Vagina (tissue), 2 donors: Measurements from ENCODE around the gene SETD1A.

Experiments
- POLR2A ChIP-seq, 2 donors: fragments of 450-650 bp; IDR thresholded peaks; one replicate each; pipeline ENCODE4 v1.6.1; 2017; ENCODE audit warnings: antibody characterized with exemption in 2 of 2, mild to moderate bottlenecking in 2 of 2, moderate library complexity in 2 of 2
- TF ChIP-seq, protein P1 (sequence below), 3 experiments: fragments of 450-650 bp in 2 of 3; fragments of 200-600 bp in 1 of 3; sonication (generic) in 1 of 3; IDR thresholded peaks; one replicate each; pipeline ENCODE4 v1.5.1; 2017 to 2019; ENCODE audit warnings: antibody characterized with exemption in 3 of 3, mild to moderate bottlenecking in 2 of 3, moderate library complexity in 2 of 3

DNA sequence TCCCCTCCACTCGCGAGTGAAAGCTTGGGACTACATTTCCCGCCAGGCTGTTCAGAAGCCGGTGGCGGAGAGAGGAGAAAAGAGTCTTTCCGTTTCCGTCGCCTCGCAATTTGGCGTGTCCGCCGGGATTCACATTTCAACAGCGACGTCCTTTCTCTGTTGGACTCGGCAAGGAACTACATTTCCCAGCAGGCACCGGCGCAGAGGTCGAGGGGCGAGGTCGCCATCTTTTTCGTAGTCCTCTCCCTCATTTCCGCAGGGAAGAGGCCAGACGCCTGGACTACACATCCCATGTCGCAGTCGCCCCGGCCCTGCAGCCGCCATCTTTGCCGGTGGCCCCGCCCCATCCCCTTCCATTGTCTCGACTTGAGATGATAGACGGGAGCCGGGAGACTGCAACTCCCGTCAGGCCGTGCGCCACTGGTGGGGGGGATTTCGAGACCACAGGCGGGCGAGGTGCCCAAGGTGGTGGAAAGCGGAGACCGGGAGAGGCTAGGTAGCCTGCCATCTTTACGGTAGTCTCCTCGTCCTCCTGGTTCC is 35.1 kb upstream of the SETD1A start:
- TF ChIP-seq, protein P1, sequence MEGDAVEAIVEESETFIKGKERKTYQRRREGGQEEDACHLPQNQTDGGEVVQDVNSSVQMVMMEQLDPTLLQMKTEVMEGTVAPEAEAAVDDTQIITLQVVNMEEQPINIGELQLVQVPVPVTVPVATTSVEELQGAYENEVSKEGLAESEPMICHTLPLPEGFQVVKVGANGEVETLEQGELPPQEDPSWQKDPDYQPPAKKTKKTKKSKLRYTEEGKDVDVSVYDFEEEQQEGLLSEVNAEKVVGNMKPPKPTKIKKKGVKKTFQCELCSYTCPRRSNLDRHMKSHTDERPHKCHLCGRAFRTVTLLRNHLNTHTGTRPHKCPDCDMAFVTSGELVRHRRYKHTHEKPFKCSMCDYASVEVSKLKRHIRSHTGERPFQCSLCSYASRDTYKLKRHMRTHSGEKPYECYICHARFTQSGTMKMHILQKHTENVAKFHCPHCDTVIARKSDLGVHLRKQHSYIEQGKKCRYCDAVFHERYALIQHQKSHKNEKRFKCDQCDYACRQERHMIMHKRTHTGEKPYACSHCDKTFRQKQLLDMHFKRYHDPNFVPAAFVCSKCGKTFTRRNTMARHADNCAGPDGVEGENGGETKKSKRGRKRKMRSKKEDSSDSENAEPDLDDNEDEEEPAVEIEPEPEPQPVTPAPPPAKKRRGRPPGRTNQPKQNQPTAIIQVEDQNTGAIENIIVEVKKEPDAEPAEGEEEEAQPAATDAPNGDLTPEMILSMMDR (IDR thresholded peaks at IDR 0.05) = no peak
- TF ChIP-seq POLR2A (IDR thresholded peaks at IDR 0.05) = no peak
